ENCODE data around the gene AHI1. TPM values are rescaled to one million over a fixed set of nuclear protein-coding genes. Genes with fewer than 3 reads are reported as not detected.
A peak's percentile ranks its signal among the peaks of the same experiment; 100 is the strongest.

The AHI1 gene
- total RNA-seq, 1 experiment from 2014 or later, result 8.9 TPM

DNA sequence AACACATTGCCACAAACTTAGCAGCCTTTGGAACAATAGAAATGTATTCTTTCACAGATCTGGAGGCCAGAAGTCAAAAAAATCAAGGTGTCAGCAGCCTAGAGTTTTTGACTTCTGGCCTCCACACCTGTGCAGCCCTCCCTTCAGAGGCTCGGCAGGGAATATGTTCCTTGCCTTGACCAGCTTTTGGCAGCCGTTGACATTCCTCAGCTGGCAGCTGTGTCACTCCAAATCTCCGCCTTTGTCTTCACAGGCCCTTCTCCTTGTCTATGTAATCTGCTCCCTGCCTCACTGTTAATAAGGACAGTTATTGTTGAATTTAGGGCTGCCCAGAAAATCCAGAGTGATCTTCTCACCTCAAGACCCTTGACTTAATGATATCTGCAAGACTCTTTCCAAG, 17.2 kb upstream of the AHI1 start:
- H4K20me1 ChIP-seq (ENCODE audit: low read length), result no peaks in the 10 kb centered on the region
- no TSS peak for BruUV-seq (replicated peaks)
- DNase-seq, result no peak
- intact Hi-C loops (cut with micrococcal nuclease), result no loop called here
- H3K9me3 ChIP-seq (ENCODE audit: low read length), result no peaks in the 10 kb centered on the region
- H3K36me3 ChIP-seq (ENCODE audit: low read depth, low read length), result no peaks in the 10 kb centered on the region
- no peaks in the 10 kb centered on the region for H3K79me2 ChIP-seq (ENCODE audit: low read length)
- H2AFZ ChIP-seq (ENCODE audit: low read length), result no peak overlapping the region
- ChIA-PET CTCF (no interaction called here), POLR2A (ENCODE audit: unreplicated experiment) (no interaction called here)
- no peak overlapping the region for H3K9ac ChIP-seq (ENCODE audit: low read length)
- no peaks in the 10 kb centered on the region for H3K27me3 ChIP-seq (ENCODE audit: low read length)
- no peak overlapping the region for H3K4me3 ChIP-seq (ENCODE audit: low read length)
- no peaks in the 10 kb centered on the region for H3K4me1 ChIP-seq (ENCODE audit: insufficient read depth, low read length)
- ATAC-seq, result no peak
- no peaks in the 10 kb centered on the region for H3F3A ChIP-seq (ENCODE audit: low read length, unreplicated experiment)
- TF ChIP-seq EZH2phosphoT487 (IDR thresholded peaks at IDR 0.05; ENCODE audit: borderline replicate concordance, low read length) (no peak), EZH2 (IDR thresholded peaks at IDR 0.05; ENCODE audit: low read length, unreplicated experiment) (no peak)
- TF ChIP-seq, protein P1, sequence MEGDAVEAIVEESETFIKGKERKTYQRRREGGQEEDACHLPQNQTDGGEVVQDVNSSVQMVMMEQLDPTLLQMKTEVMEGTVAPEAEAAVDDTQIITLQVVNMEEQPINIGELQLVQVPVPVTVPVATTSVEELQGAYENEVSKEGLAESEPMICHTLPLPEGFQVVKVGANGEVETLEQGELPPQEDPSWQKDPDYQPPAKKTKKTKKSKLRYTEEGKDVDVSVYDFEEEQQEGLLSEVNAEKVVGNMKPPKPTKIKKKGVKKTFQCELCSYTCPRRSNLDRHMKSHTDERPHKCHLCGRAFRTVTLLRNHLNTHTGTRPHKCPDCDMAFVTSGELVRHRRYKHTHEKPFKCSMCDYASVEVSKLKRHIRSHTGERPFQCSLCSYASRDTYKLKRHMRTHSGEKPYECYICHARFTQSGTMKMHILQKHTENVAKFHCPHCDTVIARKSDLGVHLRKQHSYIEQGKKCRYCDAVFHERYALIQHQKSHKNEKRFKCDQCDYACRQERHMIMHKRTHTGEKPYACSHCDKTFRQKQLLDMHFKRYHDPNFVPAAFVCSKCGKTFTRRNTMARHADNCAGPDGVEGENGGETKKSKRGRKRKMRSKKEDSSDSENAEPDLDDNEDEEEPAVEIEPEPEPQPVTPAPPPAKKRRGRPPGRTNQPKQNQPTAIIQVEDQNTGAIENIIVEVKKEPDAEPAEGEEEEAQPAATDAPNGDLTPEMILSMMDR (conservative IDR thresholded peaks at IDR 0.05; ENCODE audit: low read depth, low read length), result no peak
- no peak overlapping the region for H3K4me2 ChIP-seq (ENCODE audit: low read length)
- H3K27ac ChIP-seq (ENCODE audit: low read length), result no peak overlapping the region
- H3K9me2 ChIP-seq (replicated peaks; ENCODE audit: low read length), result no peaks in the 10 kb centered on the region

DNA sequence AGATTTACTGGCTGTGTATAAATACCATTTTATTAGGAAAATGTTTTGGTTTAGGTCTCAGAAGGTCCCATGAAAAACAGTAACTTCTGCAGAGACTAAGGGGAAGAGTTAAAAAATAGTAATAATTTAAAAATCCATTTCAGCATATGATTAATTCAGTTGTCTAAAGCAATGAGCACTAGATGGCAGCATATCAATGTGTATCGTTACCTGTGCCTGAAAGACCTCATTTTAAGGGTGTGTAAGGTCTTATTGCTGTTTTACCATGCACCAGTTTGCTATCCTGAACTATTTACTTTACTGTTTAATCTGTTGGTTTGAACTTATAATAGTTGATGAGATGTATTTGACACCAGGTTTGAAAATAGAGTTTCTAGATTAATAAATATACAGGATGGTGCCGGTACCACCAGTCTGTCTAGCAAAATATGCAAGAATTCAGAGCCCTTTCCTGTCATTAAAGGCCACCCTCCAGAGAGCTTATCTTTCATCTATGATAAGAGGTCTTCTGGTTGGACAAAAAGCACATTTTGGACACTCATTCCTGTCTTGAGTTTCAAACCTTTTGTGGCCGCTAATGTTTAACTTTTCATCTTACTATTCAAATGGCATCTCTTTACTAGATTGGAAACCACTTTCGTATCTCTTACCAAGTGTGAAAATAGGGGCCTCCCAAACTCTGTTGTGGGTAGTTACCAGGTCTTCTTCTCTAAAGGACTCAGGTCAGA, 8.9 kb upstream of the AHI1 start:
- POLR2A ChIA-PET (ENCODE audit: unreplicated experiment), result interaction anchor here (0.7 kb wide), 1 partner anchor 580 kb away, joined by 3 read pairs; no protein-coding TSS in a partner anchor

More for the DNA sequence above, 8.9 kb upstream of the AHI1 start:
- Histone ChIP-seq H3K27ac (ENCODE audit: low read length) (no peak overlapping the region), H3K27me3 (ENCODE audit: low read length) (no peaks in the 10 kb centered on the region), H3K4me1 (ENCODE audit: insufficient read depth, low read length) (no peaks in the 10 kb centered on the region), H3K36me3 (ENCODE audit: low read depth, low read length) (no peaks in the 10 kb centered on the region), H3K9me2 (replicated peaks; ENCODE audit: low read length) (no peaks in the 10 kb centered on the region), H4K20me1 (ENCODE audit: low read length) (no peaks in the 10 kb centered on the region), H3K4me3 (ENCODE audit: low read length) (no peak overlapping the region), H2AFZ (ENCODE audit: low read length) (no peak overlapping the region), H3K4me2 (ENCODE audit: low read length) (no peak overlapping the region), H3F3A (ENCODE audit: low read length, unreplicated experiment) (no peaks in the 10 kb centered on the region), H3K79me2 (ENCODE audit: low read length) (no peaks in the 10 kb centered on the region), H3K9me3 (ENCODE audit: low read length) (no peaks in the 10 kb centered on the region), H3K9ac (ENCODE audit: low read length) (no peak overlapping the region)
- ATAC-seq (peak; percentile 53; the same call in 1 of the 2 replicates), DNase-seq (peak; percentile 69)
- TF ChIP-seq, protein P1 (conservative IDR thresholded peaks at IDR 0.05; ENCODE audit: low read depth, low read length), result peak; percentile 72
- TF ChIP-seq EZH2phosphoT487 (IDR thresholded peaks at IDR 0.05; ENCODE audit: borderline replicate concordance, low read length), result no peak
- CTCF ChIA-PET, result no interaction called here
- intact Hi-C loops (cut with micrococcal nuclease), result loop anchor here (1.0 to 2.0 kb wide), 2 partner anchors 720 to 810 kb away; no protein-coding TSS in a partner anchor
- no TSS peak for BruUV-seq (replicated peaks)

Measured in PC-3 (cell line).